Measurements from ENCODE around the gene LRP5. TPM values are rescaled to one million over a fixed set of nuclear protein-coding genes. Genes with fewer than 3 reads are reported as not detected.
A peak's percentile ranks its signal among the peaks of the same experiment; 100 is the strongest.
"Not testable (repeated sequence)": the region's sequence is repeated elsewhere in the genome, so short reads cannot be mapped to it uniquely, and the experiment has no call there.

The LRP5 gene
- total RNA-seq, 1 donor from 2014 or later = 10.2 TPM

DNA sequence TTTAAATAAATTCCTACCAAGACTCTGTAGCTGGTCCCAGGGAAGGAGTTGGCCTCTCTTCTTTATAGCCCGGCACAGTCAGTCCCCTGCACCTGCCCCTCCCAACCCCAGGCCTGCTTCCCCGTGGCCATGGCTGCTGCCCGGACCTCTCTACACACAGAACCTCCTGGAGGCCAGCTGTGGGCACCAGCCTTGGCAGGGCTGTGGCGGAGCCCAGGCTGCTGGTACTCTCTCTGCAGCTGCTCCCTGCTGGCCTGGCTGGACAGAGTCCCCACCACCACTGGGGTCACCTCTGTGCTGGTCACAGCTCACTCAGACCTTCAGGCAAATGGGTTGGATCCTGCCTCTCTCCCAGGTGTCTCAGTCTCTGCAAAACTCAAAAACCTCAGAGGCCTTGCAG is 69.3 kb downstream of the LRP5 start:
- no peak for DNase-seq (ENCODE audit: low spot score in 2 of 2)
- no peak for FAIRE-seq

DNA sequence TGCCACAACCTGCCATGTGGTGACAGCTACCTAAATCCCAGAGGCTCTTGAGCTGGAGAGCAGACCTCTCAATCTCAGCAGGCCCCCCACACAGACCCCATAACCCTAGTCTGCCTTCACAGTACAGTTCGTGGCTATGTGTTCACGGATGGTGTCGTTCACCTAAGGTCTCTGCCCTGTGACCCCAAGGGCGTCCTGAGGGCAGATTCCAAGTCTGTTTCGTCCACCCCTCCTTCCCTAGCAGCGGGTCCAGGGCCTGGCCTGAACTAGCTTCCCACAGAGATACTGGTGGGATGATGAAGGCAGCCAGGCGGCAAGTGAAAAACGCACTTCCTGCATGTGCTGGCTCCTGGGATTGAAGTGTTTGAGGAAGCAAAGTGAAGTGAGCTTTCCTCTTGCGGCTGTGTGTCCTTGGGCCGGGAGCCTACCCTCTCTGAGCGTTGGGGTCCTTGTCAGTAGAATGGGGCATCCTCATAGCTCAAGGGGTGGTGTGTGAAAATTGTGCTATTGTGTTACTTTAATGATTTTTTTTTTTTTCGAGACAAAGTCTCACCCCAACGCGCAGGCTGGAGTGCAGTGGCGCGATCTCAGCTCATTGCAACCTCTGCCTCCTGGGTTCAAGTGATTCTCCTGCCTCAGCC is 70.1 kb downstream of the LRP5 start:
- DNase-seq (ENCODE audit: low spot score in 2 of 2) = no peak
- FAIRE-seq = no peak

DNA sequence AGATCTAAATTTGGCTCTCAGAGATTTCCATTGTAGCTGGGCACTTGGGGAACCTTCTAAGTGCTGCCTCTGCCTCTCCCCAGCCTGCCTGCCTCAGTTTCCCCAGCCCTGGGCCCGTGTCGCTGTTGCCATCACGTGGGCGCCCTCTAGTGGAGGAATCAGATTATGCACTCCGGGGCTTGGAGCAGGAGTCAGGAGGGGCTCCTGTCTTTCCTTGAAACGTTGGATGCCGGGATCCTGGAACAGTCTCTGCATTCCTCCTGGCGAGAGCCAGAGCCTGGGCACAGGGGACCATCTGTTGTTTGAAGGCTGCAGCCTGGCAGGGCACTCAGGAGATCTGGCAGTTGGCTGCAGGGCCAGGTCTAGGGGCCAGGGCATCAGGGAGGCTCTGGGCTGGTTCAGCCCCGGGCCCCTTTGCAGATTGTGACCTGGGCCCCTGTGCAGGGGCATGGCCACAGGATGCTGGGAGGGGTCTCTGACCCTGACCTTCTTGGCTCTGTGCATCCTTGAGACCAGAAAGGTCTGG is 71.6 kb downstream of the LRP5 start:
- FAIRE-seq (no peak), DNase-seq (ENCODE audit: low spot score in 2 of 2) (peak in 1 of 2 donors; percentile 75)

DNA sequence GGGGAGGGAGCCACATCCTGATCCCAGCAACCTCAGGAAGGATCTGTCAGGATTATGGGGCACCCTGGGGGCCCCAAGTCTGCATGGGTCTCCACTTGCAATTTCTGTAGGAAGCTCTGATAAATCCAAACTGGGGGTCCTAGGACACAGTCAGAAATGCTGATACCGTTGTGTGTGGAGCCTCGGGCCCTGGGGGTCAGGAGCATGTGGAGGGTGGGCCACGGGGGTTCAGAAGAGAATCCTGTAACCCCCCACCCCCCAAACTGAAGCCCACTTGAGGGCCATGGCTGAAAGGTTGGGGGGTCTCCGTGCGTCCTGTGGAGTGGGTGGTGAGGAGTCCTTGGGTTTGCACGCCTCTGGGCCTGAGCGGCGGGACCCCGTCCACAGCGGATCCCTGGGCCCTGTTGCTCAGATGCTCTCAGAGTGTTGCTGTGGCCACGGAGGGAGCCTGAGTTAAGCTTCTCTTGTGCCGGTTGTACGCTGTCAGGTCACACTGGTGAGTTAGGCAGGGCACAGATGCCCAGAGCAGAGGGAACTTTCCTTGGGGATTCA is 72.2 kb downstream of the LRP5 start:
- DNase-seq (ENCODE audit: low spot score in 2 of 2) (no peak), FAIRE-seq (no peak)

DNA sequence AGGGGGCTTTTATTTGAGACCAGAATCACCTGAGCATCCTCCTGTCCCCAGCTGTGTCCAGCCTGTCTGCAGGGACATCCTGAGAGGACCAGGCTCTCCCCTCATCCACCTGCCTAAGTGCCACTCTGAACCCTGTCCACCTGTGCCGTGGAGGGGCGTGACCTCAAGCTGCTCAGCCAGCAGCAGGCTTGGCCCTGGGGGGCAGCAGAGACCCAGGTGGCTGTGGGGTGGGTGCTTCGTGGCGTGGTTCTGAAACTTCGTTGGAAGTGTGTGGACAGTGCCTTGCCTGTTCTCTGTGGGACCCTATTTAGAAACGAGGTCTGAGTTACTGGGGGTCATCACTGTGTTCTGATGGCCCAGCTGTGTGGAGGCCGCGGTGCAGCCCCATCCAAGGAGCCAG is 72.7 kb downstream of the LRP5 start:
- FAIRE-seq (no peak), DNase-seq (ENCODE audit: low spot score in 2 of 2) (no peak)

DNA sequence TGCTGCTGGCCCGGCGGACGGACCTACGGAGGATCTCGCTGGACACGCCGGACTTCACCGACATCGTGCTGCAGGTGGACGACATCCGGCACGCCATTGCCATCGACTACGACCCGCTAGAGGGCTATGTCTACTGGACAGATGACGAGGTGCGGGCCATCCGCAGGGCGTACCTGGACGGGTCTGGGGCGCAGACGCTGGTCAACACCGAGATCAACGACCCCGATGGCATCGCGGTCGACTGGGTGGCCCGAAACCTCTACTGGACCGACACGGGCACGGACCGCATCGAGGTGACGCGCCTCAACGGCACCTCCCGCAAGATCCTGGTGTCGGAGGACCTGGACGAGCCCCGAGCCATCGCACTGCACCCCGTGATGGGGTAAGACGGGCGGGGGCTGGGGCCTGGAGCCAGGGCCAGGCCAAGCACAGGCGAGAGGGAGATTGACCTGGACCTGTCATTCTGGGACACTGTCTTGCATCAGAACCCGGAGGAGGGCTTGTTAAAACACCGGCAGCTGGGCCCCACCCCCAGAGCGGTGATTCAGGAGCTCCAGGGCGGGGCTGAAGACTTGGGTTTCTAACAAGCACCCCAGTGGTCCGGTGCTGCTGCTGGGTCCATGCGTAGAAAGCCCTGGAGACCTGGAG is 74.1 kb downstream of the LRP5 start:
- DNase-seq (ENCODE audit: low spot score in 2 of 2) (no peak), FAIRE-seq (no peak)

DNA sequence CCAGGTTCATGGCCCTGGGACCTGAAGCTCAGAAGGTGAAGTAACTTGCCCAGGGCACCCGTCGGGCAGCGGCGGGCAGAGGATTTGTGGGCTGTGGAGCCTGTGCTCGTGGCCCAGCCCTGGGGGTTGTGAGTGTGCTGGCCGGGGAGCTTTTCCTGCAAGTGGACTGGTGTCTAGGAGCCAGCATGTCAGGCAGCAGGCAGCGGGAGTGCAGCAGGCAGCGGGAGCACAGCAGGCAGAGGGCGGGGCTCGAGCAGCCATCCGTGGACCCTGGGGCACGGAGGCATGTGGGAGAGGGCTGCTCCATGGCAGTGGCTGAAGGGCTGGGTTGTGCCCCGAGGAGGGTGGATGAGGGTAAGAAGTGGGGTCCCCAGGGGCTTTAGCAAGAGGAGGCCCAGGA is 75.4 kb downstream of the LRP5 start:
- DNase-seq (ENCODE audit: low spot score in 2 of 2) = no peak
- no peak for FAIRE-seq

DNA sequence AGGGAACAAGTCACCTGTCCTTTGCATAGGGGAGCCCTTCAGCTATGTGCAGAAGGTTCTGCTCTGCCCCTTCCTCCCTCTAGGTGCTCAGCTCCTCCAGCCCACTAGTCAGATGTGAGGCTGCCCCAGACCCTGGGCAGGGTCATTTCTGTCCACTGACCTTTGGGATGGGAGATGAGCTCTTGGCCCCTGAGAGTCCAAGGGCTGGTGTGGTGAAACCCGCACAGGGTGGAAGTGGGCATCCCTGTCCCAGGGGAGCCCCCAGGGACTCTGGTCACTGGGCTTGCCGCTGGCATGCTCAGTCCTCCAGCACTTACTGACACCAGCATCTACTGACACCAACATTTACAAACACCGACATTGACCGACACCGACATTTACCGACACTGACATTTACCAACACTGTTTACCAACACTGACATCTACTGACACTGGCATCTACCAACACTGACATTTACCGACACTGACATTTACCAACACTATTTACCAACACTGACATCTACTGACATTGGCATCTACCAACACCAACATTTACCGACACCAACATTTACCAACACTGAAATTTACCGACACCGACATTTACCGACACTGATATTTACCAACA is 76.3 kb downstream of the LRP5 start:
- no peak for DNase-seq (ENCODE audit: low spot score in 2 of 2)
- FAIRE-seq = no peak

DNA sequence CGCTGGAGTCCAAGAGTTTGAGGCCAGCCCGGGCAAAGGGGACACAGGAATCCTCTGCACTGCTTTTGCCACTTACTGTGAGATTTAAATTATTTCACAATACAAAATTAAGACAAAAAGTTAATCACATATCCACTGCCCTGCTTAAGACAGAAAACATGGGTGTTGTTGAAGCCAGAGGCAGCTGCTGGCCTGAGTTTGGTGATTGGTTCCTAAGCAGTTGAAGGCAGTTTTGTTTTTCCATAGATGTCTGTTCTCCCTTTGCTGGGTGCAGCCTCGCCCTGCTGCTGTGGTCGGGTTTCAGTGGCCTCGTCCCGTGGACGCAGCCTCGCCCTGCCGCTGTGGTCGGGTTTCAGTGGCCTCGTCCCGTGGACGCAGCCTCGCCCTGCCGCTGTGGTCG is 77.9 kb downstream of the LRP5 start:
- FAIRE-seq (no peak), DNase-seq (ENCODE audit: low spot score in 2 of 2) (no peak)

DNA sequence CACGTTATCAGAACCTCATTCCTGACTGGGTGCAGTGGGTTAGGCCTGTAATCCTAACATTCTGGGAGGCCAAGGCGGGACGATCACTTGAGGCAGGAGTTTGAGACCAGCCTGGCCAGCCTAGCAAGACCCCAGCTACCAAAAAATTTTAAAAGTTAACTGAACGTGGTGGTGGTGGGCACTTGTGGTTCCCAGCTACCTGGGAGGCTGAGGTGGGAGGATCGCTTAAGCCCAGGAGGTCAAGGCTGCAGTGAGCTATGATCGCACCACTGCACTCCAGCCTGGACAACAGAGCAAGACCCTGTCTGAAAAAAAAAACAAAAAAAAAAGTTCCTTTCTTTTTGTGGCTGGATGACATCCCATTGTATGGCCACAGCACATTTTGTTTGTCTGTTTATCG is 80.4 kb downstream of the LRP5 start:
- DNase-seq (ENCODE audit: low spot score in 2 of 2) = no peak
- no peak for FAIRE-seq

DNA sequence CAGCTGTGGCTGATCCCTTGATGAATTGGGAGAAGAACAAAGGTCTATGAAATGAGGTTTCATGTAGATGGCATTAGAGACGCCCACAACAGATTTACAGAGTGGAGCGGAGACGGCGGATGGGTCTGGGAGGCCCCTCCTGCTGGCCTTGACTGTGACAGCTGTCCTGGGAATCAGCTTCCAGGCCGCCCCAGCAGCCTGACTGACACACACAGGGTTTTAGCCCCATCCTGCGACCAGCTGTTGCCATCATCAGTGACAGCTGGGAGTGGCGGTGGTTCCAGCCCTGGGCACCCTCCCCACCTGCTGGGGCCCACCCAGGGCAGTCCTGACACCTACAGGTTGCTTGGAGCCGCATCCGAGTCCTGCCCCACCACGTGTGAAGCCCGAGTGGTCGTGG is 84.1 kb downstream of the LRP5 start:
- FAIRE-seq (no peak), DNase-seq (ENCODE audit: low spot score in 2 of 2) (no peak)

DNA sequence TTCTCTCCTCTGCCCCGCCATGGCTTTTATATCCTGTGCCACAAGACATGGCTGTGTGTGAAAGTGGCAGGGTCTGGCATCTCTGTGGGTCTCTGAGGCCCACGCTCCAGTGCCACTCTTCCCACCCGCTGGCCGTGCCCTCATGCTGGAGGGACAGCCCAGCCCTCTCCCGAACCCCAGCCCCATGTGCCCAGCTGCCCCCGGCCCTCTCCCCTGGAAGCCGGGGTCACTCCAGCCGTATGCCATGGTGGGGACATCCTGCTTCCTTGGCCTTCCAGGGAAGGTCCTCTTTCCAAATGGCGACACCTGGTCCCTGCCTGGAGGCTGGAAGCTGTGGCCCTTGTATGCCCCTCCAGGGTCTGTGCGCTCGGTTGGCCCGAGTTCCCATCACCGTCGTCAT is 84.9 kb downstream of the LRP5 start:
- DNase-seq (ENCODE audit: low spot score in 2 of 2) (no peak), FAIRE-seq (no peak)

DNA sequence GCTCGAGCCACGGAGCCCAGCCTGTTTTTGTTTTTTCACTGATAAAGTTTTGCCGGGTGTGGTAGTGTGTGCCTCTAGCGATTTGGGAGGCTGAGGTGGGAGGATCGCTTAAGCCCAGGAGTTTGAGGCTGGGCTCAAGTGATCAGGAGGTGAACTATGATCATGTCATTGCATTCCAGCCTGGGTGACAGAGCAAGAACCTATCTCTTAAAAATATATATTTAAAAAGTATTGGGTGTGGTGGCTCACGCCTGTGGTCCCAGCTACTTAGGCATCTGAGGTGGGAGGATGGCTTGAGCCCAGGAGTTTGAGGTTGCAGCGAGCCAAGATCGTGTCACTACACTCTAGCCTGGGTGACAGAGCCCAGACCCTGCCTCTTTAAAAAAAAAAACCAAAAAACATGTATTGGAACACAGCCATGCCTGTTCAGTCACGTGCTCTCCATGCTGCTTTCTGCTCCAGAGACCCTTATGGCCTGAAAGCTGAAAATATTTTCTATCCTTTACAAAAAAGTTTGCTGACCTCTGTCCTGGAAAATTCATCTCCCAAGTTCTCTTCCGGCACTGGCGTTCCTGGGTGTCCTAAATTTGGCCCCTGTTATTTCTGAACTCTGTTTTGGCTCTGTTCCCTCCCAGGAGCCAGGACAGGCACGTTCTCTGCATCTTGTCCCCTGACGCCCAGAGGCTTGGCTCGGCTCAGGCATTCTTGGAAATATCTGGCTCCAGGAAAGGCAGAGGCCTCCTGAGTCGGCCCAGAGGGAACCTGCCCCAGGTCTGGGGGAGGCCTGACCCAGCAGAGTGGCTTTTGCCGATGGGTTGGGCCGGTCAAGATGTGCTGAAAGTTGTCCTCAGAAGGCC is 86.8 kb downstream of the LRP5 start:
- DNase-seq (ENCODE audit: low spot score in 2 of 2) (no peak), FAIRE-seq (no peak)

DNA sequence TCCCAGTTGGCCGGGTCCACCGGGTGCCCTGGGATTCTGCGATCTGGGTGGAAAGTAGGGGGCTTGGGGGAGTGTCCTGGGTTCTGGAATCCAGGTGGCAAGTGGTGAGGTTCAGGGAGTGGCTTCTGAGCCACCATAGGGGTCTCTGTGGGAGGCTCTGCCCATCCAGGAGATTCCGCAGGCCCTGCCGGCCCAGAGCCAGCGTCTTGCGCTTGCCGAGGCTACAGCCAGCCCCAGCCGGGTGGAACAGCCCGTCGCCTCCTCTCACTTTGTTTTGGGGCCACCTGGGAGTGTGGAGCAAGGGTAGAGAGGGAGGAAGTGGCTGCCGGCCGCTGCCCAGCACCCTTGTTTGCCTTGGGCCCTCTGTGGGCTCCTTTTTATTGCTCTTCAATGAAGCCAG is 87.5 kb downstream of the LRP5 start:
- no peak for FAIRE-seq
- DNase-seq (ENCODE audit: low spot score in 2 of 2) = no peak

DNA sequence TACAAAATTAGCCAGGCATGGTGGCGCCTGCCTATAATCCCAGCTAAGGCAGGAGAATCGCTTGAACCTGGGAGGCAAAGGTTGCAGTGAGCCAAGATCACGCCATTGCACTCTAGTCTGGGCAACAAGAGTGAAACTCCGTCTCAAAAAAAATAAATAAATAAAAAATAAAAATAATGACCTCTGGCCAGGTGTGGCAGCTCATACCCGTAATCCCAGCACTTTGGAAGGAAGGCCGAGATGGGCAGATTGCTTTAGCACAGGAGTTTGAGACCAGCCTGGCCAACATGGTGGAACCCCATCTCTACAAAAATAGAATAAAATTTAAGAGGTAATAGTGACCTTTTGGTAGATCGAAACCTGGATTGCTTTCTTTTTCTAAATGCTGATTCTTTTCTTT is 88.2 kb downstream of the LRP5 start:
- not testable (repeated sequence) for FAIRE-seq; DNase-seq (ENCODE audit: low spot score in 2 of 2)

DNA sequence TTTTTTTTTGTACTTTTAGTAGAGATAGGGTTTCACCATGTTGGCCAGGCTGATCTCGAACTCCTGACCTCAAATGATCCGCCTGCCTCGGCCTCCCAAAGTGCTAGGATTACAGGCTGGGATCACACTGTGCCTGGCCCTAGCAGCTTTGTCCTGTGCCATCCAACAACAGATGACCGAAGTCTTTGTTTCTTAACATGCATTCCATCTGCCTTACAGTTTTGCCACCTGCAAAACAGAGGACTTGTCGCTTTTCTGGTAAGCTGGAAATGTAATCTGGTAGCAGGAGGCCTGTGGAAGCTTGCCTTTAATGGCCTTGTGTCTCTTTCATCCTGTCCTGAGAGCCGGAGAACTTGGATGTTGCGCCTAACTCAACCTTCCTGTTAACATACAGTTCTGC is 89.5 kb downstream of the LRP5 start:
- no peak for FAIRE-seq

DNA sequence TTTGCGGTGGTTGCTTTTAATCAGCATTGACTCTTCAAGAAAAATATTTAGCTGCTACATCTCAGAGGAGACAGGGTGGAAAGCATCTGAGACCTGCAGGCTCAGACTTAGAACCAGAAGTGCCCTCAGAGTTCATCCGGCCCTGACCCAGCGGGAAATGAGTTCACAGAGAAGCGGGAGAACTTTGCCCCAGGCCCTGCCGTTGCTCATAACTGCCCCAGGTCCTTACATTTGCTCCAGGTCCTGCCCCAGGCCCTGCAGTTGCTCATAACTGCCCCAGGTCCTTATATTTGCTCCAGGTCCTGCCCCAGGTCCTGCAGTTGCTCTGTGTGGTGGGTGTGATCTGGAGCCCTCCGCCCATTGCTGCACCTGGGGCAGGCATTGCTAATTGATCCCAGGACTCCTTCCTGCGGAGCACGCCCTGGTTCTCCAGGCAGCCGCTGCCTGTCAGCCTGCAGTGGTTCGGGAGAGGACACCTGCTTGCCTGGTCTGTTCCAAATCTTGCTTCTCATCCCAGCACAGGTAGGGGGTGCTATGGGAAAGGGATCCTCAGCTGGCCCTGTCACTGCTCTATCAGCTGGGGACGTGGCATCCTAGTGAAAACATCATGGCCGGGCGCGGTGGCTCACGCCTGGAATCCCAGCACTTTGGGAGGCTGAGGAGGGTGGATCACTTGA is 90.1 kb downstream of the LRP5 start:
- DNase-seq (ENCODE audit: low spot score in 2 of 2) (no peak), FAIRE-seq (no peak)

More for the DNA sequence above, 89.5 kb downstream of the LRP5 start:
- DNase-seq (ENCODE audit: low spot score in 2 of 2) = no peak

DNA sequence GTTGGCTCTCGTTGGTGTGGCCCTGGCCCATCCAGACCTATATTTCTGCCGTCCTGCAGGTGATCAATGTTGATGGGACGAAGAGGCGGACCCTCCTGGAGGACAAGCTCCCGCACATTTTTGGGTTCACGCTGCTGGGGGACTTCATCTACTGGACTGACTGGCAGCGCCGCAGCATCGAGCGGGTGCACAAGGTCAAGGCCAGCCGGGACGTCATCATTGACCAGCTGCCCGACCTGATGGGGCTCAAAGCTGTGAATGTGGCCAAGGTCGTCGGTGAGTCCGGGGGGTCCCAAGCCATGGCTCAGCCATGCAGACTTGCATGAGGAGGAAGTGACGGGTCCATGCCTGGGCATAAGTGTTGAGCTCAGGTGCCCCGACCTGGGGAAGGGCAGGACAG is 91.0 kb downstream of the LRP5 start:
- FAIRE-seq = no peak
- no peak for DNase-seq (ENCODE audit: low spot score in 2 of 2)

DNA sequence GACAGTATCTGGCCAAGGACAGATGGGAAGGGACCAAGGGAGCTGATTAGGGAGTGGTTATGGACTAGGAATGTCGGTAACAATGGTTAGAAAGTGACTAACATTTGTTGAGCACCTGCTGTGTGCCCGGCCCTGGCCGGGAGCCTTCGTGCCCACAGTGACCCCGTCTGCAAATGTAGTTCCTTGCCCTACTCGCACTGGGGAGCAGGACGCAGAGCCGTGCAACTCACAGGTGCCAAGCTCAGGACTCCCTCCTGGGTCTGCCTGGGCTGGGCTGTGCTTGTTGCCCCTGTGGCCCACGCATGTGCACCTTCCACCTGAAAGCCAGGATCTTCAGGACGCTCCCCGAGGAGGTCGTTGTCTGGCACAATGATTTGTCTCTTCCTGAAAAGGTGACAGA is 91.4 kb downstream of the LRP5 start:
- DNase-seq (ENCODE audit: low spot score in 2 of 2) = no peak
- FAIRE-seq = no peak
